ENCODE data around the gene PTAFR.

- TF ChIP-seq, protein P1, sequence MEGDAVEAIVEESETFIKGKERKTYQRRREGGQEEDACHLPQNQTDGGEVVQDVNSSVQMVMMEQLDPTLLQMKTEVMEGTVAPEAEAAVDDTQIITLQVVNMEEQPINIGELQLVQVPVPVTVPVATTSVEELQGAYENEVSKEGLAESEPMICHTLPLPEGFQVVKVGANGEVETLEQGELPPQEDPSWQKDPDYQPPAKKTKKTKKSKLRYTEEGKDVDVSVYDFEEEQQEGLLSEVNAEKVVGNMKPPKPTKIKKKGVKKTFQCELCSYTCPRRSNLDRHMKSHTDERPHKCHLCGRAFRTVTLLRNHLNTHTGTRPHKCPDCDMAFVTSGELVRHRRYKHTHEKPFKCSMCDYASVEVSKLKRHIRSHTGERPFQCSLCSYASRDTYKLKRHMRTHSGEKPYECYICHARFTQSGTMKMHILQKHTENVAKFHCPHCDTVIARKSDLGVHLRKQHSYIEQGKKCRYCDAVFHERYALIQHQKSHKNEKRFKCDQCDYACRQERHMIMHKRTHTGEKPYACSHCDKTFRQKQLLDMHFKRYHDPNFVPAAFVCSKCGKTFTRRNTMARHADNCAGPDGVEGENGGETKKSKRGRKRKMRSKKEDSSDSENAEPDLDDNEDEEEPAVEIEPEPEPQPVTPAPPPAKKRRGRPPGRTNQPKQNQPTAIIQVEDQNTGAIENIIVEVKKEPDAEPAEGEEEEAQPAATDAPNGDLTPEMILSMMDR (IDR thresholded peaks at IDR 0.05) = no peak
- no peak for TF ChIP-seq POLR2A (IDR thresholded peaks at IDR 0.05)
These were observed 33.2 kb upstream of the PTAFR start for GRCh38 chr1:28209700-28210099.

All from body of pancreas (tissue), 4 donors.